Measurements from ENCODE around the gene UGT1A5.

Gene UGT1A5

DNA sequence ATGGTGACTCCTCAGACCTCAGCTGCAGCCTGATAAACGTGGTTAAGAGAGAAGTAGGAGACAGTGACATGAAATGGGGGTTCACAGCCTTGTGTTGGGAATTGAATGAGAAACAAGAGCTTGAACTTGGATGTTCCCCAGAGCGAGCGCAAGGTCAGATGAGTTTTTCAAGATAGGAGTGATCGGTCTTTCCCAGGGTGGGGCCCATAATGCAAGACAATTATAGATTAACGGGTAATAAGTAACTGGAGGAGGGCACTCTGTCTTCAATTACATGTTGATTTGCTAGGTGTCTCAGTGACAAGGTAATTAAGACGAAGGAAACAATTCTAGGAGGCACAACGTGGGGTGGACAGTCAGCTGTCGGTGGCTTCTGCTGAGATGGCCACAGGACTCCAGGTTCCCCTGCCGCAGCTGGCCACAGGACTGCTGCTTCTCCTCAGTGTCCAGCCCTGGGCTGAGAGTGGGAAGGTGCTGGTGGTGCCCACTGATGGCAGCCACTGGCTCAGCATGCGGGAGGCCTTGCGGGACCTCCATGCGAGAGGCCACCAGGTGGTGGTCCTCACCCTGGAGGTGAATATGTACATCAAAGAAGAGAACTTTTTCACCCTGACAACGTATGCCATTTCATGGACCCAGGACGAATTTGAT, at the start of gene UGT1A5:
Gene UGT1A5 (plus strand): TSS at position 297 of the 651 bp plus-strand sequence. CDS start 85 bp downstream, at position 382.
- no peak for DNase-seq

DNA sequence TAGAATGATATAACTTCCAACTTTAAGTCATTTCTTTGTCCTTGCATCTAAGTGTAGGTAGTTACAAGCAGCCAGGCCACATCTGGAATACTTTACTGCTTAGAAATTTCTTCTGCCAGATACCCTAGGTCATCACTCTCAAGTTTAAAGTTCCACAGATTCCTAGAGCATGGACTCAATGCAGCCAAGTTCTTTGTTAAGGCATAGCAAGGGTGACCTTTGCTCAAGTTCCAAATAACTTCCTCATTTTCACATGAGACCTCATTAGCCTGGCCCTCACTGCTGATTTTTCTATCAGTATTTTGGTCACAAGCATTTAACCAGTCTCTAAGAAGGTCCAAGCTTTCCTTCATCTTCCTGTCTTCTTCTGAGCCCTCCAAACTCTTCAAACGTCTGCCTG, 48.8 kb upstream of the UGT1A5 start:
- no peak for DNase-seq

GRCh38 chr2:233668605-233669260, 44.0 kb upstream of the UGT1A5 start:
- DNase-seq = no peak

- no peak for DNase-seq
These were observed 41.2 kb upstream of the UGT1A5 start, which contains the start of gene UGT1A9 for GRCh38 chr2:233671290-233672161. UGT1A9 (plus strand) TSS chr2:233671898; CDS start chr2:233671935, 37 bp downstream.

DNA sequence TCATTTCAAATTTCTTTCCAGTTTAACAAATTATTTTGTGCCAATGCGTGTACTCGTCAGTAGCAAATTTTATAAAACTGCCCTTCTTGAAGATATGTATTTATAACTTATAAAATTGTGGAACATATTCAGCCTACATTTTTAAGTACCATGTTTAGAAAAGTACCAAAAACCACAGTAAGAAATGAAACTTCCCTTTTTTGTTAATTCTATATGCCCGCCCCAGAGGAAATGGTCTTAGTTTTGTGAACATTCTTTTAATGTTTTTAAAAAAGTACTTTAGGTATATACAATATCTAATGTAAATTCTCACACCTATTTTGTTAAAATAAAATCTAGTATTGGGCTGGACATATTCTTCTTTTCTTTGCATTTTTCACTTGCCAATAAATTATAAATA, 39.8 kb upstream of the UGT1A5 start:
- no peak for DNase-seq

DNA sequence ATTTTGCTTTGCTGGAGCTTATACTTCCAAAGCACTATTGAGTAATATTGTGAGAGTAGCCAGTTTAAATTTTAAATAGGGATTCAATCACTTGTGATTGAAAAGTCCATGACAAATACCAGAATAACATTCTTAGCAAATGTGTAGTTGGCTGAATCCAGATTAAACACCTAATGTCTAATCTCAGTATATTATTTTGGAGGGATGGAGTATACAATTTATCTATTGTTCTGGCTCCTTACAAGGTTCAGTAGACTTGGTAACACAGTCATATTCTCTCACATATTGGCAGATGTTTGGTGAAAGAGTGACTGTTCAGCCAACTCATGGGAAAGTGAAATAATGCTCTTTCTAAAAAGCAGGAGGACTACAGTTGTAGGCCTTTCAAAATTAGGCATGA, 38.8 kb upstream of the UGT1A5 start:
- DNase-seq = no peak

DNA sequence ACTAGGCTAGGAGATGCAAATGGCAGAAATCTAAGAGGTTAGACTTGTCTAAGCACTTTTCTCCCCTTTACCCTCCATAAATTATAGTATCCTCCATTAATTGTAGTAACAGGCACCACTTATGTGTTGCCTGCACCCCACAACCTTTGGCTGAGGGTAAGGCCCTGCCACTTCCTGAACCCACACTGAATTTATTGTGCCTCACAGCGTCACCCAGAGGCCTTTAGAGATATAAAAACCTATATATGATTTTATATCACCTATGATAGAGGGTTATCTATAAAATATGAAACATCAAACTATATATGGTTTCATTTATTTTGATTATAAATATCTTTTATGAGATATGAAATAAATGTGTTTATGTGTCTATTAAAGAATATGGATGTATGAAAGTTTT, 38.4 kb upstream of the UGT1A5 start:
- no peak for DNase-seq

DNA sequence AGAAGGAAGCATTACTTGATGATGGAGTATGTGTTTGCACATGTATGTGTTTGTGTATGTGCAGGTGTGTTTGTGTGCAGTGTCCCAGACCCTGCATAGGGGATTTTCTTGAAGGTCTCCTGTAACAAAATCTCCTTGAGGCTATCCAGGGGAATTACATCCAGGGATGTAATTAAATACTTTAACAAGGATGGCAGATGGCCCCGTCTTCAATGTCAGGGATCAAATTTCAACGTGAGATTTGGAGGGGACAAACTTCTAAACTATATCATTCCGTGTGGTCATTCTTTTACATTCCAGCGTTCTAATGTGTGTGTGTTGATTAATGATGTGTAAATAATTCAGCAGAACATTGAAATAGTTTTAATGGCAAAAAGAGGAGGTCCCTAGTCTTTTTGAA, 37.7 kb upstream of the UGT1A5 start:
- no peak for DNase-seq

DNA sequence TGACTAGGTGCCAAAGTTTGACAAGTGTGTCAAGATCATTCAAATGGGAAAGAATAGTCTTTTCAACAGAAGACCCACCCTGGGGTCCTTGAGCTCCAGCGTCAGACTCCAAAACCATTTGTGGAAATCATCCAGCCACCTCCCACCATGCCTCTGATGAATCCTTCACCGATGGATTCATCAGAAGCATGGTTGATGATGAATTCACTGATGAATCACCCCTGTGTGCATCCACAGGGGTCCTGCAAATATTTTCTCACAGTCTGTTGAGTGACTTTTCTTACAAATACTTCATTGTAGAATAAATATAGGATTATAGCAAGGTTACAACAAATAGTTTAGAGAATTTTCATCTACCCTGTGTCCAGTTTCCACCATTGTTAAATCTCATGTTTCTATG, 36.7 kb upstream of the UGT1A5 start:
- DNase-seq = no peak

- no peak for DNase-seq
These were observed 33.5 kb upstream of the UGT1A5 start for GRCh38 chr2:233679196-233679595.

- no peak for DNase-seq
These were observed 32.2 kb upstream of the UGT1A5 start for GRCh38 chr2:233680361-233681045.

- DNase-seq = no peak
These were observed 31.1 kb upstream of the UGT1A5 start, which contains the start of gene UGT1A7 for GRCh38 chr2:233681521-233682099. UGT1A7 (plus strand) TSS chr2:233681901; CDS start chr2:233681938, 37 bp downstream.

DNA sequence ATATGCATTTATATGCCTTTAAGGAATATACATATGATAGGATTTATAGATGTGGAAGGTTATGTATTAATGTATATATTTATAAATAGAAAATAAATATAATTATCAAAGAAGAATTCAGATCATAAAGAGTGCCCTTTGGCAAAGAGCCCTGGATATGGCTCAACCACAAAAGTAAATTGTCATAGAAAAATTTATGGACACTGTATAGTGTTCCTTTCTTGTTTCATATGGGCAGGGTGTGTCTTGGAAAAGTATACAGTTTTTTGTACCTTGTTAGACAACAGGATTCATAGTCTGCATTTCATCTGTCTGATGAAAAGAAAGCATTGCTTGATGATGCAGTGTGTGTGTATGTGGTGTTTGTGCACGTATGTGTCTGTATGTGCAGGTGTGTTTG, 28.1 kb upstream of the UGT1A5 start:
- no peak for DNase-seq

- DNase-seq = no peak
These were observed 25.8 kb upstream of the UGT1A5 start for GRCh38 chr2:233686928-233687327.

GRCh38 chr2:233688341-233688740, 24.4 kb upstream of the UGT1A5 start:
- no peak for DNase-seq

DNA sequence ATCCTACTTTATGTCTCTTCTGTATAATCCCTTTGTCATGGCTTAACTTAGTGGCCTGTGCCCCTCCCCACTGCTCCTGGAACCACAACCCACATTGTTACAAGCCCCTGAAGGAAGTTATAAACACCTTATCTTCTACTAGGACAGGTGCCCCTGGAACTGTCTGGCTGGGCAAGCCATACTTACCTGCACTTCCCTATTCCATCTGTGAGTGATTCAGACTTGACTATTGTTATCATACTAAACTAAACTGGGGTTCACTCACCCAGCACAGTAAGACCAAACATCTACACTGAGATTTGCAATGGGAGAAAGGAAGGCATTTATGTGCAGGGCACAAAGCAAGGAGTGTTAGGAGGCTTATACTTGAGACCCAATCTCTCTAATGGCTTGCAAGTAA, 23.7 kb upstream of the UGT1A5 start:
- no peak for DNase-seq

DNA sequence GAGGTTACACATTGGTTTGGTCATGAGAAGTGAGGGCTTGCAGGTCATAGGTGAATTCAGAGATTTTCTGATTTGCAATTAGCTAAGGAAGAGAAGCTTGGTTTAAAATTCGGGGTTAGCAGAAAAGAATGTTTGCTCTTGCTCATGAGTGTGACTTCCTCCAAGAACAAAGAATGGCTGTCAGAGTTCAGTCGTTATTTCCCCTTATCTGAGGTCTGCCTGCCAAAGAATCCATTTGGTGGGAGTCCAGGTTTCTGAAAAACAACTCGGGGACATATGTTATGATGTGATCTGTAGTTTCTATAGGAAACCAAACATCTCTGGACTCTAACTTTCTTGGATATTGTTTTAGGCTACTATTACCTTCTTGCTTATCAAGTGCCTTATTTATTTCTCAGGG, 23.2 kb upstream of the UGT1A5 start:
- DNase-seq = peak; percentile 23

GRCh38 chr2:233690444-233690843, 22.3 kb upstream of the UGT1A5 start:
- peak; percentile 51 for DNase-seq

DNA sequence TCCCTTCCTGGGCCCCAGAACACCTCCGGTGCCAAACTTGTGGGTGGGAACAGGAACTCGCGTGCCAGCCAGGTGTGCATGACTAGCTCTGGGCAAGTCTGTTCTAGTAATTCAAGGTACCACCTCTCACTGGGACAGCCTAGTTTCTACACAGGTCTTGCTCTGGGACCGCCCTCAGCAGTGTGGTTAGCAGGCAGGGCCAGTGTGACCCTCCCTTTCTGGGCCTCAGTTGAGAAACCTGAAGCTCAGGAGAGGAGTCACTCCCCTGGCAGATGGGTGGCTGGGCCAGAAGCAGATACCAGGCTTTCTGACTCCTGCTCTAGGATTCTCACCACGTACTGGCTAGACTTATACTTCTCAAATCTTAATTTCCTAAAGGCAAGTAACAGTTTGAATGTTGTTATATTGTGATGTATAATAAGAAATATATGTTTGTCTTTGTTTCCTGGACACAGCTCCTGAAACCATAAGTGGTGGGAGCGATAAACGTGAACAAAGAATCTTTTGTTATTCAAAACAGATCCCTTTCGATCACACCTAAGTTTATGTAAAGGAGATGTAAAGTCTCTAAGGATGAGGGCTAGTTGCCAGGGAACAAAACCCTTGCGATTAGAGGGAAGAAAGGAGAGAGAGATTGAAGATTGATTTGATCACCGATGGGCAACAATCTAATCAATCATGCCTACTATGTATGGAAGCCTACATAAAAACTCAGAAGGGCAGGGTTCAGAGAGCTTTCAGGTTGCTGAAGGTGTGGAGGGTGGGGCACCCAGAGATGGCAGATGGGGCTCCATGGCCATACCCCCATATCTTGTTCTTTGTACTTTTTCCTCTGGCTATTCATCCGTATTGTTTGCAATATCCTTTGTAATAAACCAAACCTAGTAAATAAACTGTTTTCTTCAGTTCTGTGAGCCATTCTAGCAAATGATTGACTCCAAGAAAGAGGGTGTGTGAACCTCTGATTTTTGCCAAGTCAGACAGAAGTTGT, 21.0 kb upstream of the UGT1A5 start:
- DNase-seq = no peak

DNA sequence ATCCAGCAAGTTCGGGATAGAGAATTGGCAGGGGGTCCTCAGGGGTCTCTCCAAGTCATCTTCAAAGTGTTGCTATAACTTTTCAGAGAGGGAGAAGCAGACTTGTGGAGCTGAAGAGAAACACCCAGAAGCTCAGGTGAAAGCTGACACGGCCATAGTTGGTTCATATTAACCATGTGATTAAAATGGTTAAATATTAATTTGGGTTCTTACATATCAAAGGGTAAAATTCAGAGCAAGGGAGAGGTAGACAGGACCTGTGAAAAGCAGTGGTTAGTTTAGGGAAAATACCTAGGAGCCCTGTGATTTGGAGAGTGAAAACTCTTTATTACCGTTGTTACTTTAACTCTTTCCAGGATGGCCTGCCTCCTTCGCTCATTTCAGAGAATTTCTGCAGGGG, 20.1 kb upstream of the UGT1A5 start, which contains the start of gene UGT1A6:
Gene UGT1A6 (plus strand): TSS at position 243 of the 400 bp plus-strand sequence. CDS start 115 bp downstream, at position 358.
- no peak for DNase-seq

GRCh38 chr2:233693963-233694362, 18.7 kb upstream of the UGT1A5 start:
- no peak for DNase-seq

Measured in NCI-H226 (cell line).